ENCODE measurements around the gene PTPRK.

- TF ChIP-seq ZBTB33 (IDR thresholded peaks at IDR 0.05; ENCODE audit: extremely low read depth, insufficient replicate concordance, low read length) (no peak), CTCF (IDR thresholded peaks at IDR 0.05 in 2 of 3, conservative IDR thresholded peaks at IDR 0.05 in 1 of 3; ENCODE audit: borderline replicate concordance in 1 of 3, insufficient read depth in 1 of 3, low read depth in 2 of 3, low read length in 2 of 3) (no peak), CBX3 (IDR thresholded peaks at IDR 0.05; ENCODE audit: low read depth) (no peak), POLR2A (IDR thresholded peaks at IDR 0.05; ENCODE audit: borderline replicate concordance, extremely low read depth, insufficient read depth, insufficient read length) (no peak), POLR2AphosphoS5 (IDR thresholded peaks at IDR 0.05; ENCODE audit: low read depth, low read length) (no peak), ZNF274 (IDR thresholded peaks at IDR 0.05; ENCODE audit: low read depth, low read length) (no peak), ZFX (IDR thresholded peaks at IDR 0.05) (no peak), SP1 (IDR thresholded peaks at IDR 0.05; ENCODE audit: low read depth) (no peak), RAD21 (IDR thresholded peaks at IDR 0.05; ENCODE audit: low read depth) (no peak), ATF3 (IDR thresholded peaks at IDR 0.05) (no peak)
These were observed 487.2 kb downstream of the PTPRK start for GRCh38 chr6:128033156-128033555.
